HG03457 (cell line): ENCODE data around the gene LCE2D.

Experiments
- ATAC-seq: cut with Tn5 transposase; IDR thresholded peaks from one replicate; pipeline ENCODE4 v1.9.1; 2021; ENCODE audit warnings: moderate number of reproducible peaks; ENCODE audit not compliant: unreplicated experiment

The LCE2D gene

DNA sequence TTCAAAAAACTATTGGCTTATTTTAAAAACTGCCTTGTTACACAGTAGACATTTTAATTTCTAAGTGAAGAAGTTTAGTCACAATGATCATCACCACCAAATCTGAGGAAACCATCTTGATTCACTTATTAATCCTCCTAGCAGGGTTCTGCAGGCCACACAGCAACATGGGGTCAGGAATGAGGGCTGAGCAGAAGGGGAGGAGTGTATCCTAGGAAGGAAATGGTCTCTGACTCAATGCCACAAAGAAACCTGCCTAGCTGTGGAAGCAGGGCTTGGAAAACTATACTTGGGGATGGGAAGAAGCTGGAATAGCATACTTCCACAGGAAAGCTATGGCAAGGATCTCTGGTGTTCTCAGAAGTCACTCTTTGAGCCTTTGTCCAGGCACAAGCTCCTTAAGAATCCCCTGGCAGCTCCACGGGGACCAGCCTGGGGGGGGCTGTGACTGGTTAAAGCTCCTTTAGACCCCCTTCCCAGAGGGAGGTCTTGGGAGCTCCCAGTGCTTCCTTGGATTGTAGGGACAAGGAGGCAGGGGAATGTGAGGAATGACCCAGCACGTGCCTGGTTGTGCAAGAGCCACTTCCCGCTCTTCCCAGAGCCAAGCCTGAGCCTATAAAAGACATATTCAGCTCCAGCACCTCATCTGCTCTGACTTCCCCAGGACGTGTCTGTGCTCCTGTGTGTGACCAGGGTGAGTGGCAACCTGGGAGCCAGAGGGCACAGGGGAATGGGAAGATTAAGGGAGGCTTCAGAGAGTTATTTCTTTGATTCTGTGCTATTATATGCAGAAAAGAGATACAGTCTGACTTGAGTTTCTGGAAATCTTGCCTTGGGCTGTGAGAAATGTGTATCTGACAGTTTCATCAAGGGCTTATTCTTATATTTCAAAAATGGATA lies 34.8 kb downstream of the LCE2D start, which contains the start of gene LCE2A:
Gene LCE2A, plus strand, starts transcription at position 645 of the 900 bp plus-strand sequence. CDS start 557 bp downstream, outside the sequence.
- ATAC-seq: no peak

DNA sequence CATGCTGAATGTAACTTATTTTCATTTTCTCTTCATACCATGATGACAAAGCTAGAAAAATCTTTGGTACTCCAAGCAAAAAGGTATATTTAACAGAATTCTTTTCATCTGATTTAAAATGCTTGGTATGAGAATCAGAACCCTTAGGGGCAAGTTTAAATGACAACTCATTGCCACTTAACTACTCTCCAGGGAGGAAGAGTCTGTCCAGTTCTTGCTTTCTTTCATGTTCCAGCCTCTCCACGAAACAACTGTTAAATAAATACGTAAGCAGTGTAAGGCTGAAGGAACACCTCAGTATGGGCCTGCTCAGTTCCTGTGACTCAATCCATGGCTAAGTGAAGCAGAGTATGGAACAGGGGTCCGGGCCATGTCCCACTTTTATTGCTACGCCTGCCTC lies 36.6 kb downstream of the LCE2D start:
- no peak for ATAC-seq

DNA sequence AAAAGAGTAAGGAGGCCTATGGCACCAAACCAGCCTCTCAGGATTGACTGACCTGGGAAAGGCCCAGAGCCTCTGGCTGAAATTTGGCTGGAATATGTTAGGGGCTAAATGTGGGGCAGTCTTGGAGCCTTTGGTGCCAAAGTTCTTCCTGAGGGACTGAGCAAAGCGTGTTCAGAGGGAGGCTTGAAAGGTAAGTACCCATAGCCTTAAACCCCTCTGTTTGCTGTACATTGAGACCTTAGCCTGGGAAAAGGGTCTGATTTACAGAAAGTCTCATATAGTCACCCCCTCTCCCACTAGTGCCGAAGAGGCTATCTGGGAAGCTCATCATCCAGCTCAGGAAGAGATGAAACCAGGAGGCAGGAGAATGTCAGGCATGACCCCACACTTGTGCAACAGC lies 44.7 kb downstream of the LCE2D start, which contains the start of gene LCE4A:
Gene LCE4A, plus strand, starts transcription at position 301 of the 400 bp plus-strand sequence. CDS start 916 bp downstream, outside the sequence.
- no peak for ATAC-seq
